GM21515 (cell line): Measurements from ENCODE around the gene C10orf90.

Experiments used
- ATAC-seq: cut with Tn5 transposase; IDR thresholded peaks from one replicate; pipeline ENCODE4 v1.9.1; 2021; ENCODE audit not compliant: unreplicated experiment

Gene C10orf90

GRCh38 chr10:126637501-126637900 lies 33.0 kb downstream of the C10orf90 start:
- ATAC-seq = no peak

GRCh38 chr10:126634911-126635310 lies 35.6 kb downstream of the C10orf90 start:
- ATAC-seq = no peak

- no peak for ATAC-seq
Measured at GRCh38 chr10:126634347-126634746, 36.1 kb downstream of the C10orf90 start.

- no peak for ATAC-seq
Measured at GRCh38 chr10:126632705-126633104, 37.8 kb downstream of the C10orf90 start.

GRCh38 chr10:126629925-126630624 lies 40.4 kb downstream of the C10orf90 start:
- no peak for ATAC-seq

- no peak for ATAC-seq
Measured at GRCh38 chr10:126628746-126629145, 41.7 kb downstream of the C10orf90 start.

- no peak for ATAC-seq
Measured at GRCh38 chr10:126621846-126622245, 48.6 kb downstream of the C10orf90 start.

- no peak for ATAC-seq
Measured at GRCh38 chr10:126618466-126618865, 52.0 kb downstream of the C10orf90 start.

- ATAC-seq = no peak
Measured at GRCh38 chr10:126617733-126618132, 52.8 kb downstream of the C10orf90 start.

- ATAC-seq = no peak
Measured at GRCh38 chr10:126617208-126617607, 53.3 kb downstream of the C10orf90 start.

- no peak for ATAC-seq
Measured at GRCh38 chr10:126616737-126617136, 53.8 kb downstream of the C10orf90 start.

- ATAC-seq = no peak
Measured at GRCh38 chr10:126611303-126611702, 59.2 kb downstream of the C10orf90 start.

- ATAC-seq = no peak
Measured at GRCh38 chr10:126609566-126609965, 60.9 kb downstream of the C10orf90 start.

GRCh38 chr10:126599949-126600682 lies 70.4 kb downstream of the C10orf90 start:
- ATAC-seq = no peak

- no peak for ATAC-seq
Measured at GRCh38 chr10:126598009-126598408, 72.5 kb downstream of the C10orf90 start.

- ATAC-seq = no peak
Measured at GRCh38 chr10:126597211-126597610, 73.3 kb downstream of the C10orf90 start.

GRCh38 chr10:126596472-126597016 lies 73.9 kb downstream of the C10orf90 start:
- no peak for ATAC-seq

GRCh38 chr10:126595160-126595559 lies 75.3 kb downstream of the C10orf90 start:
- no peak for ATAC-seq

- ATAC-seq = no peak
Measured at GRCh38 chr10:126593968-126594701, 76.4 kb downstream of the C10orf90 start.

GRCh38 chr10:126592901-126593300 lies 77.6 kb downstream of the C10orf90 start:
- no peak for ATAC-seq

GRCh38 chr10:126588024-126588423 lies 82.5 kb downstream of the C10orf90 start:
- no peak for ATAC-seq
